ENCODE measurements around the gene ADA. TPM values are rescaled to one million over a fixed set of nuclear protein-coding genes. Genes with fewer than 3 reads are reported as not detected.

The ADA gene
- polyA plus RNA-seq, 1 donor (not counting 4 experiments of a cell fraction or from before 2014, with no cell fraction given): 21.4 TPM

- H3K36me3 ChIP-seq (ENCODE audit: control insufficient read depth in 2 of 2, extremely low read depth in 1 of 2, insufficient read depth in 2 of 2, low read length in 2 of 2): no peaks in the 10 kb centered on the region
- DNase-seq (ENCODE audit: low read depth, low spot score): no peak
- TF ChIP-seq EZH2 (IDR thresholded peaks at IDR 0.05; ENCODE audit: low read length): no peak
- no peak for TF ChIP-seq CTCF (optimal IDR thresholded peaks at IDR 0.05 in 1 of 3, IDR thresholded peaks at IDR 0.05 in 1 of 3, conservative IDR thresholded peaks at IDR 0.05 in 1 of 3; ENCODE audit: extremely low read depth in 1 of 3, insufficient read depth in 2 of 3, low read length in 3 of 3)
- no peaks in the 10 kb centered on the region for H3K9me3 ChIP-seq (ENCODE audit: control insufficient read depth, low read depth, low read length)
- no peak overlapping the region for H2AFZ ChIP-seq (ENCODE audit: control insufficient read depth, low read length)
- H3K4me1 ChIP-seq (ENCODE audit: control insufficient read depth, extremely low read depth, insufficient read depth, low read length): peaks cover 2% of the 10 kb centered on the region
- no peaks in the 10 kb centered on the region for H3K27me3 ChIP-seq (ENCODE audit: control insufficient read depth, extremely low read depth, insufficient read depth, low read length)
- H3K79me2 ChIP-seq (ENCODE audit: control insufficient read depth, insufficient read depth, low read length): no peaks in the 10 kb centered on the region
- H4K20me1 ChIP-seq (ENCODE audit: control insufficient read depth, extremely low read depth, insufficient read depth, low read length): no peaks in the 10 kb centered on the region
- no peak overlapping the region for H3K4me3 ChIP-seq (ENCODE audit: control insufficient read depth in 2 of 3, extremely low read depth in 1 of 3, insufficient read depth in 2 of 3, low read depth in 1 of 3, low read length in 3 of 3)
- no peak for FAIRE-seq
- H3K4me2 ChIP-seq (ENCODE audit: control insufficient read depth, extremely low read depth, insufficient read depth, low read depth, low read length): no peak overlapping the region
- dilution Hi-C loops (cut with MboI; ENCODE audit: extremely low pct_ligation_motif_present, low sequenced_read_pairs): no loop called here
- no peak overlapping the region for H3K27ac ChIP-seq (ENCODE audit: control insufficient read depth, insufficient read depth, low read length)
- H3K9me1 ChIP-seq (ENCODE audit: control insufficient read depth, extremely low read depth, insufficient read depth, low read length): no peaks in the 10 kb centered on the region
- no peak overlapping the region for H3K9ac ChIP-seq (ENCODE audit: control insufficient read depth, extremely low read depth, insufficient read depth, low read length)
Measured at GRCh38 chr20:44594730-44595129, 56.8 kb downstream of the ADA start.

GRCh38 chr20:44593751-44594150, 57.7 kb downstream of the ADA start:
- H3K4me2 ChIP-seq (ENCODE audit: control insufficient read depth, extremely low read depth, insufficient read depth, low read depth, low read length): no peak overlapping the region
- no peak for TF ChIP-seq EZH2 (IDR thresholded peaks at IDR 0.05; ENCODE audit: low read length)
- TF ChIP-seq CTCF (optimal IDR thresholded peaks at IDR 0.05 in 1 of 3, IDR thresholded peaks at IDR 0.05 in 1 of 3, conservative IDR thresholded peaks at IDR 0.05 in 1 of 3; ENCODE audit: extremely low read depth in 1 of 3, insufficient read depth in 2 of 3, low read length in 3 of 3): no peak
- H3K27me3 ChIP-seq (ENCODE audit: control insufficient read depth, extremely low read depth, insufficient read depth, low read length): no peaks in the 10 kb centered on the region
- dilution Hi-C loops (cut with MboI; ENCODE audit: extremely low pct_ligation_motif_present, low sequenced_read_pairs): no loop called here
- peaks cover 2% of the 10 kb centered on the region for H3K4me1 ChIP-seq (ENCODE audit: control insufficient read depth, extremely low read depth, insufficient read depth, low read length)
- no peaks in the 10 kb centered on the region for H3K79me2 ChIP-seq (ENCODE audit: control insufficient read depth, insufficient read depth, low read length)
- no peaks in the 10 kb centered on the region for H4K20me1 ChIP-seq (ENCODE audit: control insufficient read depth, extremely low read depth, insufficient read depth, low read length)
- no peaks in the 10 kb centered on the region for H3K9me3 ChIP-seq (ENCODE audit: control insufficient read depth, low read depth, low read length)
- no peaks in the 10 kb centered on the region for H3K36me3 ChIP-seq (ENCODE audit: control insufficient read depth in 2 of 2, extremely low read depth in 1 of 2, insufficient read depth in 2 of 2, low read length in 2 of 2)
- H3K9ac ChIP-seq (ENCODE audit: control insufficient read depth, extremely low read depth, insufficient read depth, low read length): no peak overlapping the region
- DNase-seq (ENCODE audit: low read depth, low spot score) (no peak), FAIRE-seq (no peak)
- H3K27ac ChIP-seq (ENCODE audit: control insufficient read depth, insufficient read depth, low read length): no peak overlapping the region
- no peaks in the 10 kb centered on the region for H3K9me1 ChIP-seq (ENCODE audit: control insufficient read depth, extremely low read depth, insufficient read depth, low read length)
- no peak overlapping the region for H3K4me3 ChIP-seq (ENCODE audit: control insufficient read depth in 2 of 3, extremely low read depth in 1 of 3, insufficient read depth in 2 of 3, low read depth in 1 of 3, low read length in 3 of 3)
- H2AFZ ChIP-seq (ENCODE audit: control insufficient read depth, low read length): no peak overlapping the region

Measured in keratinocyte (primary cell).